Lung (tissue), 12 donors: Measurements from ENCODE around the gene ALPL. TPM values are rescaled to one million over a fixed set of nuclear protein-coding genes. Genes with fewer than 3 reads are reported as not detected.

Source experiments
- ATAC-seq: fragments of 200-7000 bp; cut with Tn5 transposase; one replicate; pipeline ENCODE4 v1.9.1; 2020; ENCODE audit warnings: moderate number of reproducible peaks; ENCODE audit not compliant: insufficient read depth, low FRiP score
- DNase-seq, 3 donors: peaks; one replicate each; pipeline ENCODE4 v3.0.0-alpha.2; 2013 to 2017
- H3K27ac ChIP-seq, 2 donors: one replicate each; pipeline ENCODE4 v1.5.1; 2013; ENCODE audit warnings: mild to moderate bottlenecking in 2 of 2, moderate library complexity in 2 of 2, control low read depth in 1 of 2, inconsistent platforms in 1 of 2, low read depth in 1 of 2, low read length in 1 of 2
- H3K27me3 ChIP-seq, 3 donors: one replicate each; pipeline ENCODE4 v1.5.1; 2013; ENCODE audit warnings: low read length in 2 of 3; ENCODE audit not compliant: control insufficient read depth in 3 of 3, insufficient read depth in 3 of 3
- H3K36me3 ChIP-seq, 4 donors: one replicate each; pipeline ENCODE4 v1.5.1; 2013; ENCODE audit warnings: low read length in 4 of 4, mild to moderate bottlenecking in 1 of 4, moderate library complexity in 1 of 4; ENCODE audit not compliant: control insufficient read depth in 4 of 4, insufficient read depth in 4 of 4
- H3K4me1 ChIP-seq, 5 donors: one replicate each; pipeline ENCODE4 v1.5.1; 2013; ENCODE audit warnings: low read length in 5 of 5, mild to moderate bottlenecking in 2 of 5, moderate library complexity in 1 of 5; ENCODE audit not compliant: control insufficient read depth in 5 of 5, insufficient read depth in 5 of 5
- H3K4me3 ChIP-seq: one replicate; pipeline ENCODE4 v1.5.1; 2013; ENCODE audit warnings: mild to moderate bottlenecking, control low read depth, moderate library complexity
- H3K9ac ChIP-seq, 2 donors: one replicate each; pipeline ENCODE4 v1.5.1; 2013; ENCODE audit warnings: low read length in 2 of 2, control low read depth in 1 of 2; ENCODE audit not compliant: insufficient read depth in 1 of 2
- H3K9me3 ChIP-seq, 4 donors: one replicate each; pipeline ENCODE4 v1.5.1; 2013; ENCODE audit warnings: low read length in 3 of 4, mild to moderate bottlenecking in 1 of 4, moderate library complexity in 1 of 4; ENCODE audit not compliant: control insufficient read depth in 4 of 4, insufficient read depth in 3 of 4
- CTCF ChIP-seq: IDR thresholded peaks from 2 replicates; pipeline ENCODE4 v1.5.1; 2012; ENCODE audit warnings: mild to moderate bottlenecking; ENCODE audit errors: control extremely low read depth, extremely low read depth
- WGBS, 2 donors: extraction: QIAGEN DNeasy Blood & Tissue Kit; methylation state at CpG; one replicate each; pipeline ENCODE4 v1.1.7; 2013; 5-methylcytosine and 5-hydroxymethylcytosine counted together
- polyA plus RNA-seq, 2 donors: library from polyadenylated mRNA; stranded (reverse); fragments of 200-250 nt; gene quantifications; one replicate each; pipeline ENCODE4 v1.2.1, GENCODE V29; 2013
- total RNA-seq, 2 donors: library from RNA; depleted of rRNA in 1 of 2; stranded (reverse); fragments of >200 nt in 1 of 2; gene quantifications; one replicate each; pipeline ENCODE4 v1.2.1, GENCODE V29; 2014 to 2021
- donor health status: control.
- donor health status: control.
- donor health status: Bipolar disorder and iron deficiency.
- donor health status: healthy.
- donor health status: DM: yes; HTN: yes; CAD: no.

Gene ALPL
- total and polyA plus RNA-seq, 4 donors, result 38.6 to 242 (median 230) TPM

- Histone ChIP-seq H3K4me1 (peaks cover 0 to 8% (median 5%) of the 10 kb centered on the region in 5 donors), H3K27ac (peak overlapping the region; percentile 29 to 35), H3K36me3 (no peaks in the 10 kb centered on the region), H3K9ac (no peak overlapping the region), H3K27me3 (peaks cover 0 to 4% (median 0%) of the 10 kb centered on the region in 3 donors), H3K9me3 (no peaks in the 10 kb centered on the region), H3K4me3 (no peak overlapping the region)
- DNase-seq (peak in 2 of 3 donors; percentile 22 to 28), ATAC-seq (no peak)
- WGBS, 2 donors, result 34 to 38% methylated on average over 27 of the region's 27 CpGs
- no peak for TF ChIP-seq CTCF
Observed at GRCh38 chr1:21537932-21538630, 28.9 kb downstream of the ALPL start.

- Histone ChIP-seq H3K27me3 (peaks cover 0 to 4% (median 0%) of the 10 kb centered on the region in 3 donors), H3K4me3 (no peak overlapping the region), H3K27ac (no peak overlapping the region), H3K36me3 (no peaks in the 10 kb centered on the region), H3K9ac (no peak overlapping the region), H3K4me1 (peaks cover 0 to 8% (median 5%) of the 10 kb centered on the region in 5 donors), H3K9me3 (no peaks in the 10 kb centered on the region)
- 77 to 85% methylated on average over 12 to 13 of the region's 13 CpGs for WGBS, 2 donors
- ATAC-seq (no peak), DNase-seq (no peak)
- no peak for TF ChIP-seq CTCF
Observed at GRCh38 chr1:21539933-21540332, 30.7 kb downstream of the ALPL start.

GRCh38 chr1:21541329-21541728 is 32.1 kb downstream of the ALPL start:
- 79 to 89% methylated on average over 6 of the region's 6 CpGs for WGBS, 2 donors
- H3K4me1 ChIP-seq, result peaks cover 0 to 9% (median 5%) of the 10 kb centered on the region in 5 donors
- H3K27ac ChIP-seq, result no peak overlapping the region

More at GRCh38 chr1:21541329-21541728, 32.1 kb downstream of the ALPL start:
- peak overlapping the region in 1 of 2 donors; percentile 25 for H3K9ac ChIP-seq
- ATAC-seq (no peak), DNase-seq (no peak)
- no peak overlapping the region for H3K4me3 ChIP-seq
- no peaks in the 10 kb centered on the region for H3K9me3 ChIP-seq
- H3K27me3 ChIP-seq, result peaks cover 0 to 4% (median 0%) of the 10 kb centered on the region in 3 donors
- no peaks in the 10 kb centered on the region for H3K36me3 ChIP-seq
- no peak for TF ChIP-seq CTCF
